ENCODE data around the gene E2F4. TPM values are rescaled to one million over a fixed set of nuclear protein-coding genes. Genes with fewer than 3 reads are reported as not detected.

E2F4 gene
- total and polyA plus RNA-seq, 2 of the 13 experiments (the other 11 are each of a cell fraction or from before 2014, with no cell fraction given), result 84.8 to 91.2 TPM

GRCh38 chr16:67184995-67185650, 6.8 kb upstream of the E2F4 start (continued):
- TF ChIP-seq JUN (CRISPR knock-in tag; IDR thresholded peaks at IDR 0.05) (0 out of 2 replicates have a peak, but pooled peaks have one; percentile 69), NR0B2 (CRISPR knock-in tag; IDR thresholded peaks at IDR 0.05) (peak; percentile 98), ZNF10 (CRISPR knock-in tag; IDR thresholded peaks at IDR 0.05; ENCODE audit: borderline replicate concordance, low read depth) (no peak), ZBTB14 (CRISPR knock-in tag; IDR thresholded peaks at IDR 0.05) (peak; percentile 82), TFDP1 (CRISPR knock-in tag; IDR thresholded peaks at IDR 0.05; ENCODE audit: borderline replicate concordance) (peak; percentile 75; the same call in 1 of the 2 replicates), ZNF616 (CRISPR knock-in tag; IDR thresholded peaks at IDR 0.05; ENCODE audit: low read depth) (peak; percentile 73; the same call in 1 of the 2 replicates), MYC (CRISPR knock-in tag; IDR thresholded peaks at IDR 0.05; ENCODE audit: borderline replicate concordance) (peak; percentile 94), SETDB1 (CRISPR knock-in tag; IDR thresholded peaks at IDR 0.05; ENCODE audit: borderline replicate concordance) (no peak), NRL (CRISPR knock-in tag; IDR thresholded peaks at IDR 0.05; ENCODE audit: borderline replicate concordance) (peak; percentile 93), ZNF281 (CRISPR knock-in tag; IDR thresholded peaks at IDR 0.05; ENCODE audit: borderline replicate concordance) (peak; percentile 68)
